ENCODE data around the gene XRN2. TPM values are rescaled to one million over a fixed set of nuclear protein-coding genes. Genes with fewer than 3 reads are reported as not detected.
"Not testable (repeated sequence)": the region's sequence is repeated elsewhere in the genome, so short reads cannot be mapped to it uniquely, and the experiment has no call there.

Gene XRN2
- total RNA-seq, 1 experiment from 2014 or later = 77.7 TPM

DNA sequence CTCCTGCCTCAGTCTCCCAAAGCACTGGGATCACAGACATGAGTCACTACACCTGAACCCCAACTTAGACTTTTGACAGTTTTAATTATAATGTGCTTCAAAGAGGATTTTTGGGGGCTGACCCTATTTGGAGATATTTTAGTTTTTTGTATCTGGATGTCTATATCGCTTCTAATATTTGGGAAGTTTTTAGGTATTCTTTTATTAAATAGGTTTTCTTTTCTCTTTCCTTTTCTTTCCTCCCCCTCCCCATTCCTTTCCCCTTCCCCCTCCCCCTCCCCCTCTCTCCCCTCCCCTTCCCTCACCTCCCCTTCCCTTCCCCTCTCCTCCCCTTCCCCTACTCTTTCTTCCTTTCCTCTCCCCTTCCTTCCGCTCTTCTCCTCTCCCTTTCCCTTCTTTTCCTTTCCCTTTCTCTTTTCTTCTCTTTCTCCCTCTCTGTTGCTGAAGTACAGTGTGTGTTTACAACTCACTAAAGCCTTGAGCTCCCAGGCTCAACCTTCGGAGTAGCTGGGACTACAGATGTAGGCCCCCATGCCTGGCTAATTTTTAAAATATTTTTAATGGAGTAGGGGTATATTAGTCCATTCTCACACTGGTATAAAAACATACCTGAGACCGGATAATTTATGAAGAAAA lies 118.6 kb downstream of the XRN2 start:
- intact Hi-C loops (cut with micrococcal nuclease; ENCODE audit: unreplicated experiment) = no loop called here
- no TSS peak for BruUV-seq (replicated peaks)

DNA sequence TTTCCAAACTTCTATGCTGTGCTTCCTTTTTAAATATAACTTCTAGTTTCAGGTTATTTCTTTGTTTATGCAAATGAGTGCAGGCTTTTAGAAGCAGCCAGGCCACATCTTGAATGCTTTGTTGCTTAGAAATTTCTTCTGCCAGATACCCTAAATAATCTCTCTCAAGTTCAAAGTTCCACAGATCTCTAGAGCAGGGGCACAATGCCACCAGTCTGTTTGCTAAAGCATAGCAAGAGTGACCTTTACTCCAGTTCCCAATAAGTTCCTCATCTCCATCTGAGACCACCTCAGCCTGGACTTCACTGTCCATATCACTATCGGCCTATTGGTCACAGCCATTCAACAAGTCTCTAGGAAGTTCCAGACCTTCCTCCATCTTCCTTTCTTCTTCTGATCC lies 120.6 kb downstream of the XRN2 start:
- intact Hi-C loops (cut with micrococcal nuclease; ENCODE audit: unreplicated experiment); H3K27ac ChIP-seq (ENCODE audit: low read length); H3K27me3 ChIP-seq (ENCODE audit: control insufficient read depth, insufficient read depth, low read length); ATAC-seq; POLR2A ChIA-PET; BruUV-seq (replicated peaks); in situ Hi-C loops (cut with HindIII; ENCODE audit: low pct_unique_long_range_greater_than_20kb, low sequenced_read_pairs); H3K4me3 ChIP-seq (ENCODE audit: low read depth in 2 of 2, low read length in 2 of 2); H3K36me3 ChIP-seq (ENCODE audit: control insufficient read depth, insufficient read depth, low read length); CTCF ChIA-PET; DNase-seq (ENCODE audit: low read depth, low spot score); H3K9me3 ChIP-seq (ENCODE audit: control insufficient read depth, insufficient read depth, low read depth, low read length); H3K4me1 ChIP-seq (ENCODE audit: control insufficient read depth, insufficient read depth, low read length): not testable (repeated sequence)

More for the DNA sequence above, 118.6 kb downstream of the XRN2 start:
- H3K27ac ChIP-seq (ENCODE audit: low read length) = no peak overlapping the region
- H3K4me1 ChIP-seq (ENCODE audit: control insufficient read depth, insufficient read depth, low read length) = no peaks in the 10 kb centered on the region
- ChIA-PET CTCF (no interaction called here), POLR2A (no interaction called here)
- H3K36me3 ChIP-seq (ENCODE audit: control insufficient read depth, insufficient read depth, low read length) = no peaks in the 10 kb centered on the region
- in situ Hi-C loops (cut with HindIII; ENCODE audit: low pct_unique_long_range_greater_than_20kb, low sequenced_read_pairs) = no loop called here
- H3K4me3 ChIP-seq (ENCODE audit: low read depth in 2 of 2, low read length in 2 of 2) = no peak overlapping the region
- no peak for ATAC-seq
- no peaks in the 10 kb centered on the region for H3K9me3 ChIP-seq (ENCODE audit: control insufficient read depth, insufficient read depth, low read depth, low read length)
- no peak for DNase-seq (ENCODE audit: low read depth, low spot score)
- TF ChIP-seq, protein P1, sequence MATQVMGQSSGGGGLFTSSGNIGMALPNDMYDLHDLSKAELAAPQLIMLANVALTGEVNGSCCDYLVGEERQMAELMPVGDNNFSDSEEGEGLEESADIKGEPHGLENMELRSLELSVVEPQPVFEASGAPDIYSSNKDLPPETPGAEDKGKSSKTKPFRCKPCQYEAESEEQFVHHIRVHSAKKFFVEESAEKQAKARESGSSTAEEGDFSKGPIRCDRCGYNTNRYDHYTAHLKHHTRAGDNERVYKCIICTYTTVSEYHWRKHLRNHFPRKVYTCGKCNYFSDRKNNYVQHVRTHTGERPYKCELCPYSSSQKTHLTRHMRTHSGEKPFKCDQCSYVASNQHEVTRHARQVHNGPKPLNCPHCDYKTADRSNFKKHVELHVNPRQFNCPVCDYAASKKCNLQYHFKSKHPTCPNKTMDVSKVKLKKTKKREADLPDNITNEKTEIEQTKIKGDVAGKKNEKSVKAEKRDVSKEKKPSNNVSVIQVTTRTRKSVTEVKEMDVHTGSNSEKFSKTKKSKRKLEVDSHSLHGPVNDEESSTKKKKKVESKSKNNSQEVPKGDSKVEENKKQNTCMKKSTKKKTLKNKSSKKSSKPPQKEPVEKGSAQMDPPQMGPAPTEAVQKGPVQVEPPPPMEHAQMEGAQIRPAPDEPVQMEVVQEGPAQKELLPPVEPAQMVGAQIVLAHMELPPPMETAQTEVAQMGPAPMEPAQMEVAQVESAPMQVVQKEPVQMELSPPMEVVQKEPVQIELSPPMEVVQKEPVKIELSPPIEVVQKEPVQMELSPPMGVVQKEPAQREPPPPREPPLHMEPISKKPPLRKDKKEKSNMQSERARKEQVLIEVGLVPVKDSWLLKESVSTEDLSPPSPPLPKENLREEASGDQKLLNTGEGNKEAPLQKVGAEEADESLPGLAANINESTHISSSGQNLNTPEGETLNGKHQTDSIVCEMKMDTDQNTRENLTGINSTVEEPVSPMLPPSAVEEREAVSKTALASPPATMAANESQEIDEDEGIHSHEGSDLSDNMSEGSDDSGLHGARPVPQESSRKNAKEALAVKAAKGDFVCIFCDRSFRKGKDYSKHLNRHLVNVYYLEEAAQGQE (IDR thresholded peaks at IDR 0.05; ENCODE audit: insufficient read depth in 1 of 2, low read depth in 2 of 2, low read length in 1 of 2) = no peak
- TF ChIP-seq POLR2AphosphoS5 (IDR thresholded peaks at IDR 0.05; ENCODE audit: low read depth, low read length) (no peak), SIN3A (IDR thresholded peaks at IDR 0.05; ENCODE audit: borderline replicate concordance, insufficient read depth, low read depth, low read length) (no peak), CTCF (IDR thresholded peaks at IDR 0.05) (no peak), TCF7L2 (IDR thresholded peaks at IDR 0.05; ENCODE audit: low read depth, low read length) (no peak)
- no peaks in the 10 kb centered on the region for H3K27me3 ChIP-seq (ENCODE audit: control insufficient read depth, insufficient read depth, low read length)

GRCh38 chr20:21424846-21425245 lies 121.7 kb downstream of the XRN2 start:
- Histone ChIP-seq H3K4me1 (ENCODE audit: control insufficient read depth, insufficient read depth, low read length) (no peaks in the 10 kb centered on the region), H3K36me3 (ENCODE audit: control insufficient read depth, insufficient read depth, low read length) (no peaks in the 10 kb centered on the region), H3K27me3 (ENCODE audit: control insufficient read depth, insufficient read depth, low read length) (no peaks in the 10 kb centered on the region), H3K27ac (ENCODE audit: low read length) (no peak overlapping the region), H3K9me3 (ENCODE audit: control insufficient read depth, insufficient read depth, low read depth, low read length) (no peaks in the 10 kb centered on the region), H3K4me3 (ENCODE audit: low read depth in 2 of 2, low read length in 2 of 2) (no peak overlapping the region)
- intact Hi-C loops (cut with micrococcal nuclease; ENCODE audit: unreplicated experiment) (no loop called here), in situ Hi-C loops (cut with HindIII; ENCODE audit: low pct_unique_long_range_greater_than_20kb, low sequenced_read_pairs) (no loop called here)
- DNase-seq (ENCODE audit: low read depth, low spot score) (no peak), ATAC-seq (no peak)
- TF ChIP-seq SIN3A (IDR thresholded peaks at IDR 0.05; ENCODE audit: borderline replicate concordance, insufficient read depth, low read depth, low read length) (no peak), TCF7L2 (IDR thresholded peaks at IDR 0.05; ENCODE audit: low read depth, low read length) (no peak), POLR2AphosphoS5 (IDR thresholded peaks at IDR 0.05; ENCODE audit: low read depth, low read length) (no peak), CTCF (IDR thresholded peaks at IDR 0.05) (no peak)
- TF ChIP-seq, protein P1 (IDR thresholded peaks at IDR 0.05; ENCODE audit: insufficient read depth in 1 of 2, low read depth in 2 of 2, low read length in 1 of 2) = no peak
- BruUV-seq (replicated peaks) = no TSS peak
- ChIA-PET POLR2A (no interaction called here), CTCF (no interaction called here)
